RWPE2 (cell line): ENCODE measurements around the gene RAB3D.
"Not testable (repeated sequence)": the region's sequence is repeated elsewhere in the genome, so short reads cannot be mapped to it uniquely, and the experiment has no call there.

Experiments
- ATAC-seq: fragments of 200-7000 bp; cut with Tn5 transposase; 3 replicates; pipeline ENCODE4 v1.9.1; 2021; ENCODE audit warnings: low read depth
- DNase-seq: peaks from one replicate; pipeline ENCODE4 v3.0.0-alpha.2; 2020; ENCODE audit warnings: low spot score
- H3K27ac ChIP-seq: fragments of 450-650 bp; 2 replicates; pipeline ENCODE4 v1.5.1; 2017; ENCODE audit warnings: mild to moderate bottlenecking; ENCODE audit not compliant: poor library complexity, severe bottlenecking
- H3K27me3 ChIP-seq: fragments of 250-450 bp; sonication (Bioruptor Pico); 2 replicates; pipeline ENCODE4 v1.5.1; 2021; ENCODE audit warnings: mild to moderate bottlenecking, moderate library complexity; ENCODE audit not compliant: insufficient read depth, poor library complexity, severe bottlenecking
- H3K36me3 ChIP-seq: fragments of 250-450 bp; sonication (Bioruptor Pico); 2 replicates; pipeline ENCODE4 v1.5.1; 2020; ENCODE audit warnings: low read depth, mild to moderate bottlenecking, moderate library complexity
- H3K4me1 ChIP-seq: fragments of 250-450 bp; sonication (Bioruptor Pico); 2 replicates; pipeline ENCODE4 v1.5.1; 2021; ENCODE audit warnings: mild to moderate bottlenecking, moderate library complexity; ENCODE audit not compliant: insufficient read depth, poor library complexity, severe bottlenecking
- H3K4me3 ChIP-seq: fragments of 250-450 bp; sonication (Bioruptor Pico); 2 replicates; pipeline ENCODE4 v1.5.1; 2021; ENCODE audit warnings: mild to moderate bottlenecking, moderate library complexity; ENCODE audit not compliant: severe bottlenecking
- H3K9me3 ChIP-seq: fragments of 250-450 bp; sonication (Bioruptor Pico); 2 replicates; pipeline ENCODE4 v1.5.1; 2021; ENCODE audit warnings: mild to moderate bottlenecking, moderate library complexity; ENCODE audit not compliant: severe bottlenecking
- CTCF ChIP-seq: fragments of 450-650 bp; IDR thresholded peaks from one replicate; pipeline ENCODE4 v1.5.1; 2017; ENCODE audit warnings: mild to moderate bottlenecking, moderate library complexity; ENCODE audit not compliant: poor library complexity, severe bottlenecking

RAB3D gene

DNA sequence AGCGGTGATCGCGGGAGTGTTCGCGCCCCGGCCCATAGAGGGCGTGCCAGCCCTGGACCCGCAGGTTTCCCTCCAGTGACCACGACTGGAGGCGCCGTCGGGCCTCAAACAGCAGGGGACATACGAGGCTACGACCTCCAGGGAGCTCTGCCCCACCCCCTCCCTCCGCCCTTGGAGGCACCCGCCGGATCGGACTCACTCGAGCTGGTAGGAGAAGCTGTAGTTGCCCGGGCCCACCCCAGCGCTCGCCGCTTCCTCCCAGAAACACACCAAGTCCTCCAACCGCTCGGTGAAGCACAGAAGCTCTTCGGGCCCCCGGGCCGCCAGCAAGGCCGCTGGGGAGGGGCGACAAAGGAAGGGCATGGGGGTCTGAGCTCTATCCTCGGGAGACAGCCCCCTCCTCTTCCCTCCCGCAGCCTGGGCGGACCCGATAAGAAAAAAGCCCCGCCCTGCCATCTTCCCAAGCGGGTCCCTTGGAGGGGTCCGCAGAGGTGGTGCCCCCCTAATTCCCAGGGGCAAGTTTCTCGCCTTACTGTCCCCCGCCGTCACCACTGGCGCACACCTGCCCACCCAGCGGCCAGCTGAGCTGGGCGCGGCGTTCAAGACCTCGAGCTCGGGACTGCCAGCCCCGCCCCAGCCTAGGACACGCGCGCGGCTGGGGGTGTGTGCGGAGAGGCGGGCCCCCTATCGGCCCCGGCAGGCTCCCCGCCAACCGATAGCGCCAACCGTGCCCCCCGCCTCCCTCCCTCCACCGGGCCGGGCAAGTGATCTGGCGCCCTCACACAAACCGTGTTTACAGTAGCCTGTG lies 43.6 kb upstream of the RAB3D start:
- peak; percentile 2; the same call in 1 of the 3 replicates for ATAC-seq
- no peaks in the 10 kb centered on the region for H3K27me3 ChIP-seq
- peak; percentile 67 for DNase-seq

DNA sequence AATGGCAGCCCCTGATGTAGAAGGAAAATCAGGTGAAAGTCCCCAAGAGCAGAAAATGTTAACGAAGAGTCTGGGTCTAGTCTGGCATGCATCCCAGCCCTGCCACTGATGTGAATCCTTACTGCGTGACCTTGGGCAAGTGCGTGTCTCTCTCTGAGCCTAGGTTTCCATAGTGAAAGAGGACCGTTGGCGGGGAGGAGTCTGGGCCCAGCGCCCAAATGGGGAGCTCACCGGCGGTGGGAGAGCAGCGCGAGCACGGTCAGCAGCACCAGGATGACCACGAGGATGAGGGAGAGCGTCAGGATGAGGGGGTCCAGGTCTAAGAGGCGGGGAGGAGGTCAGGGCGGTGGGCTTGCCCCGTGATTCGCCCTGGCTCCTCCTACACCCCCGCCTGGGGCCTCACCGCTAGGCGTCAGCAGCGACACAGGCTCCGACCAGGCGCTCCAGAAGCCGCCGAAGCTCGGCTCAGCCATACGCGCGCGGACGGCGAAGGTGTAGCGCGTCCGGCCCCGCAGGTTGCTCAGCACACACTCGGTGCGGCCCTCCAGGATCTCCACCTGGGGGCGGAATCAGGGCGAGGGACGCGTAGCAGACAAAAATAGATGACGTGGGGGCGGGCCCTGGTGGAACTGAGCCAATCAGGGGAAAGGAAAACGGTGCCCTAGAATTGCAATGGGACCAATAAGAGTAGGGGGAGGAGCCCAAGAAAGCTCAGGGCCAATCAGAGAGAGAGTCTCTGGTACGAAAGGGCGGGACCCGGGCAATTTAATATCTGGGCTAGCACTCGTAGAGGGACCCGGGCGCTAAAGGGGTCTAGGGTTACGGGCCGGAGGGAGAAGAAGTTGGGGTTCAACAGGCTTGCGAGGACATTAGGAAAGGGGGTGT lies 41.4 kb upstream of the RAB3D start:
- H3K36me3 ChIP-seq: peaks cover 12% of the 10 kb centered on the region
- DNase-seq (peak; percentile 97), ATAC-seq (peak; percentile 75)
- peak overlapping the region; percentile 38 for H3K4me3 ChIP-seq
- TF ChIP-seq CTCF: peak; percentile 80
- H3K27ac ChIP-seq: peak overlapping the region; percentile 72
- H3K27me3 ChIP-seq: no peaks in the 10 kb centered on the region
- no peaks in the 10 kb centered on the region for H3K9me3 ChIP-seq
- peaks cover 28% of the 10 kb centered on the region for H3K4me1 ChIP-seq

More for the DNA sequence above, 43.6 kb upstream of the RAB3D start:
- peak overlapping the region; percentile 38 for H3K4me3 ChIP-seq
- H3K4me1 ChIP-seq: peaks cover 13% of the 10 kb centered on the region
- no peak overlapping the region for H3K27ac ChIP-seq
- H3K9me3 ChIP-seq: no peaks in the 10 kb centered on the region
- peaks cover 5% of the 10 kb centered on the region; the same call in 1 of the 2 replicates for H3K36me3 ChIP-seq
- TF ChIP-seq CTCF: peak; percentile 63

GRCh38 chr19:11379857-11380350 lies 40.4 kb upstream of the RAB3D start:
- no peak for TF ChIP-seq CTCF
- peak overlapping the region; percentile 72 for H3K27ac ChIP-seq

DNA sequence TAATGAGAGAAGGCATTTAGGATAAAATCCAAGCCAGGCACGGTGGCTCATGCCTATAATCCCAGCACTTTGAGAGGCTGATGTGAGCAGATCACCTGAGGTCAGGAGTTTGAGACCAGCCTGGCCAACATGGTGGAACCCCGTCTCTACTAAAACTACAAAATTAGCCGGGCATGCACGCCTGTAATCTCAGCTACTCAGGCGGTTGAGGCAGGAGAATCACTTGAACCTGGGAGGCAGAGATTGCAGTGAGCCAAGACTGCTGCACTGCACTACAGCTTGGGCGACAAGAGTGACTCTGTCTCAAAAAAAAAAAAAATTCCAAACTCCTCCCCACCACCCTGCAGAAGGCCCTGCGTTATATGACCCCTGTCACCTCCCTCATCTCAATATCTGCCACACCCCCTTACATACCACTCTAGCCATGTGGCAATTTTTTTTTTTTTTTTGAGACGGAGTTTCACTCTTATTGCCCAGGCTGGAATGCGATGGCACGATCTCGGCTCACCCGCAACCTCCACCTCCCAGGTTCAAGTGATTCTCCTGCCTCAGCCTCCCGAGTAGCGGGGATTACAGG lies 39.9 kb upstream of the RAB3D start:
- not testable (repeated sequence) for DNase-seq, H3K27me3 ChIP-seq, ATAC-seq, H3K4me3 ChIP-seq, H3K9me3 ChIP-seq
- Histone ChIP-seq H3K4me1 (peaks cover 30% of the 10 kb centered on the region), H3K36me3 (peaks cover 12% of the 10 kb centered on the region), H3K27ac (peak overlapping the region; percentile 73)

More at GRCh38 chr19:11379857-11380350, 40.4 kb upstream of the RAB3D start:
- Histone ChIP-seq H3K9me3 (no peaks in the 10 kb centered on the region), H3K4me3 (no peak overlapping the region), H3K27me3 (no peaks in the 10 kb centered on the region), H3K4me1 (peaks cover 30% of the 10 kb centered on the region), H3K36me3 (peaks cover 12% of the 10 kb centered on the region)
- ATAC-seq: no peak
- DNase-seq: no peak
